GM23338 (cell line): ENCODE measurements around the gene DCLRE1C. TPM values are rescaled to one million over a fixed set of nuclear protein-coding genes. Genes with fewer than 3 reads are reported as not detected.

ENCODE experiments used
- ATAC-seq: fragments of 200-7000 bp; cut with Tn5 transposase; 3 replicates; pipeline ENCODE4 v1.9.1; 2020
- DNase-seq: peaks from one replicate; pipeline ENCODE4 v3.0.0-alpha.2; 2015; ENCODE audit warnings: low spot score
- H2AFZ ChIP-seq: fragments of 200-600 bp; sonication (generic); 2 replicates; pipeline ENCODE4 v1.8.0; 2016; ENCODE audit warnings: antibody characterized with exemption, mild to moderate bottlenecking, moderate library complexity
- H3F3A ChIP-seq: fragments of 200-600 bp; sonication (generic); replicated peaks from 2 replicates; pipeline ENCODE4 v1.8.0; 2017; ENCODE audit warnings: antibody characterized with exemption, mixed run types, low read depth
- H3K27ac ChIP-seq: fragments of 200-600 bp; sonication (generic); 2 replicates; pipeline ENCODE4 v1.6.1; 2016; ENCODE audit warnings: low read depth
- H3K27me3 ChIP-seq: fragments of 200-600 bp; sonication (generic); 2 replicates; pipeline ENCODE4 v1.8.0; 2016; ENCODE audit warnings: mild to moderate bottlenecking, mixed run types, moderate library complexity; ENCODE audit not compliant: insufficient read depth
- H3K36me3 ChIP-seq: fragments of 200-600 bp; sonication (generic); 2 replicates; pipeline ENCODE4 v1.8.0; 2016; ENCODE audit warnings: mild to moderate bottlenecking; ENCODE audit not compliant: insufficient read depth
- H3K4me1 ChIP-seq: fragments of 200-600 bp; sonication (generic); 2 replicates; pipeline ENCODE4 v1.8.0; 2016; ENCODE audit warnings: mild to moderate bottlenecking, moderate library complexity; ENCODE audit not compliant: insufficient read depth
- H3K4me2 ChIP-seq: fragments of 200-600 bp; sonication (generic); 2 replicates; pipeline ENCODE4 v1.7.1; 2017; ENCODE audit warnings: mixed run types
- H3K4me3 ChIP-seq: fragments of 200-600 bp; sonication (generic); 2 replicates; pipeline ENCODE4 v1.6.1; 2016; ENCODE audit warnings: mixed run types
- H3K79me2 ChIP-seq: fragments of 200-600 bp; sonication (generic); replicated peaks from 2 replicates; pipeline ENCODE4 v1.8.0; 2017; ENCODE audit warnings: mild to moderate bottlenecking; ENCODE audit not compliant: insufficient read depth
- H3K9me2 ChIP-seq: fragments of 200-600 bp; sonication (generic); 2 replicates; pipeline ENCODE4 v1.8.0; 2017; ENCODE audit not compliant: insufficient read depth
- H4K20me1 ChIP-seq: fragments of 200-600 bp; sonication (generic); replicated peaks from 2 replicates; pipeline ENCODE4 v1.8.0; 2017; ENCODE audit warnings: mild to moderate bottlenecking; ENCODE audit not compliant: insufficient read depth
- H3K27ac Mint-ChIP-seq: 2 replicates; pipeline ENCODE4 v1.8.0; 2020; ENCODE audit warnings: inconsistent platforms, mild to moderate bottlenecking, moderate library complexity, mixed read lengths
- H3K27me3 Mint-ChIP-seq: 3 replicates; pipeline ENCODE4 v1.8.0; 2022; ENCODE audit warnings: low read depth, mild to moderate bottlenecking, moderate library complexity, mixed read lengths, inconsistent platforms; ENCODE audit not compliant: insufficient read depth, poor library complexity
- H3K36me3 Mint-ChIP-seq: 3 replicates; pipeline ENCODE4 v1.8.0; 2021; ENCODE audit warnings: low read depth, mild to moderate bottlenecking, inconsistent platforms, moderate library complexity, mixed read lengths
- H3K4me1 Mint-ChIP-seq: 3 replicates; pipeline ENCODE4 v1.8.0; 2020; ENCODE audit warnings: mild to moderate bottlenecking, inconsistent platforms, mixed read lengths
- H3K4me3 Mint-ChIP-seq: 3 replicates; pipeline ENCODE4 v1.8.0; 2021; ENCODE audit warnings: moderate library complexity, mild to moderate bottlenecking, inconsistent platforms, mixed read lengths
- H3K9me3 Mint-ChIP-seq: 3 replicates; pipeline ENCODE4 v1.8.0; 2020; ENCODE audit warnings: moderate library complexity, mild to moderate bottlenecking, inconsistent platforms, mixed read lengths
- EZH2phosphoT487 ChIP-seq: fragments of 200-600 bp; sonication (generic); IDR thresholded peaks from one replicate; pipeline ENCODE4 v1.8.1; 2018; ENCODE audit warnings: antibody characterized with exemption; ENCODE audit not compliant: unreplicated experiment
- JUNB ChIP-seq: IDR thresholded peaks from one replicate; pipeline ENCODE4 v1.6.1; 2016; ENCODE audit warnings: antibody characterized with exemption; ENCODE audit not compliant: unreplicated experiment
- NANOG ChIP-seq: IDR thresholded peaks from 2 replicates; pipeline ENCODE4 v1.6.1; 2016; ENCODE audit warnings: antibody characterized with exemption, borderline replicate concordance
- POLR2AphosphoS5 ChIP-seq: IDR thresholded peaks from 2 replicates; pipeline ENCODE4 v1.6.1; 2016; ENCODE audit warnings: antibody characterized with exemption, low read depth
- polyA plus RNA-seq: library from polyadenylated mRNA; unstranded; fragments of >200 nt; fragmentation: Nextera tagmentation; extraction: Ambion mirVana; gene quantifications from 2 replicates; pipeline ENCODE4 v1.2.1, GENCODE V29; 2016
- total RNA-seq: library from RNA; depleted of rRNA; stranded (reverse); fragments of >200 nt; shearing (Covaris generic); gene quantifications from 2 replicates; pipeline ENCODE4 v1.2.3, GENCODE V29; 2014
- TF ChIP-seq, protein P1 (sequence below): IDR thresholded peaks from 2 replicates; pipeline ENCODE4 v1.6.1; 2016; ENCODE audit warnings: antibody characterized with exemption
- TF ChIP-seq, protein P2 (sequence below): fragments of 250-450 bp; sonication (Bioruptor Pico); IDR thresholded peaks from 2 replicates; pipeline ENCODE4 v1.5.0; 2020; ENCODE audit warnings: mild to moderate bottlenecking, moderate library complexity
- TF ChIP-seq, protein P3 (sequence below), 2 experiments: fragments of 200-600 bp in 1 of 2; sonication (generic) in 1 of 2; conservative IDR thresholded peaks; 2 replicates each; pipeline versions ENCODE4 v1.5.1 to v1.6.1; 2016 to 2017; ENCODE audit warnings: antibody characterized with exemption in 2 of 2, low read depth in 2 of 2, mild to moderate bottlenecking in 2 of 2, moderate library complexity in 1 of 2

The DCLRE1C gene
- total and polyA plus RNA-seq, 2 experiments from 2014 or later = 3.9 to 30.2 TPM

DNA sequence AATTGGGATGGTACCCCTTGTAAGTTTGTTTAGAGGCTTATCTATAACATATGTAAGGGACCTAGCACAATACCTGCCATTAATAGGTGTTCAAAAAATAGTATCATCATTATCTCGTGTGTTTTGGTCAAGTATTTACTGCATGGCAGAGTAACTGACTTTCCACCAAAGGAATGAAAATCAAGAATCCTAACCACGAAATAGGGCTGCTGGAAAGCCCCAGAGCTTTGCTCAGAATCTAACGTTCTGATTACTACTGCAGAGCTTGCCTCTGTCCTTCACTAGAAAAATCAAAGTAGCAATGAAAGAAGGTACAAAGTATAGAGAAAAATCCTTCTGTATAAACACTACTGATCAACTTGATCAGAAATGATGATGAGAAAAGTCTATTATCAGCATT, 34.9 kb downstream of the DCLRE1C start:
- Histone ChIP-seq H3K4me2 (no peak overlapping the region), H3F3A (no peaks in the 10 kb centered on the region), H3K4me1 (no peaks in the 10 kb centered on the region), H3K79me2 (no peaks in the 10 kb centered on the region), H3K4me3 (no peak overlapping the region), H3K36me3 (peaks cover 16% of the 10 kb centered on the region), H4K20me1 (no peaks in the 10 kb centered on the region), H2AFZ (no peak overlapping the region), H3K9me2 (no peaks in the 10 kb centered on the region), H3K27ac (no peak overlapping the region), H3K27me3 (no peaks in the 10 kb centered on the region)
- no peak for ATAC-seq
- no peak overlapping the region for H3K27ac Mint-ChIP-seq
- H3K9me3 Mint-ChIP-seq = peaks cover 35% of the 10 kb centered on the region; the same call in 2 of the 3 replicates
- H3K27me3 Mint-ChIP-seq = no peaks in the 10 kb centered on the region
- peaks cover 82% of the 10 kb centered on the region for H3K36me3 Mint-ChIP-seq
- no peak for DNase-seq
- TF ChIP-seq POLR2AphosphoS5 = no peak
- no peak for TF ChIP-seq EZH2phosphoT487
- no peak for TF ChIP-seq JUNB
- TF ChIP-seq, protein P1, sequence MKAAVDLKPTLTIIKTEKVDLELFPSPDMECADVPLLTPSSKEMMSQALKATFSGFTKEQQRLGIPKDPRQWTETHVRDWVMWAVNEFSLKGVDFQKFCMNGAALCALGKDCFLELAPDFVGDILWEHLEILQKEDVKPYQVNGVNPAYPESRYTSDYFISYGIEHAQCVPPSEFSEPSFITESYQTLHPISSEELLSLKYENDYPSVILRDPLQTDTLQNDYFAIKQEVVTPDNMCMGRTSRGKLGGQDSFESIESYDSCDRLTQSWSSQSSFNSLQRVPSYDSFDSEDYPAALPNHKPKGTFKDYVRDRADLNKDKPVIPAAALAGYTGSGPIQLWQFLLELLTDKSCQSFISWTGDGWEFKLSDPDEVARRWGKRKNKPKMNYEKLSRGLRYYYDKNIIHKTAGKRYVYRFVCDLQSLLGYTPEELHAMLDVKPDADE = no peak
- TF ChIP-seq, protein P2, sequence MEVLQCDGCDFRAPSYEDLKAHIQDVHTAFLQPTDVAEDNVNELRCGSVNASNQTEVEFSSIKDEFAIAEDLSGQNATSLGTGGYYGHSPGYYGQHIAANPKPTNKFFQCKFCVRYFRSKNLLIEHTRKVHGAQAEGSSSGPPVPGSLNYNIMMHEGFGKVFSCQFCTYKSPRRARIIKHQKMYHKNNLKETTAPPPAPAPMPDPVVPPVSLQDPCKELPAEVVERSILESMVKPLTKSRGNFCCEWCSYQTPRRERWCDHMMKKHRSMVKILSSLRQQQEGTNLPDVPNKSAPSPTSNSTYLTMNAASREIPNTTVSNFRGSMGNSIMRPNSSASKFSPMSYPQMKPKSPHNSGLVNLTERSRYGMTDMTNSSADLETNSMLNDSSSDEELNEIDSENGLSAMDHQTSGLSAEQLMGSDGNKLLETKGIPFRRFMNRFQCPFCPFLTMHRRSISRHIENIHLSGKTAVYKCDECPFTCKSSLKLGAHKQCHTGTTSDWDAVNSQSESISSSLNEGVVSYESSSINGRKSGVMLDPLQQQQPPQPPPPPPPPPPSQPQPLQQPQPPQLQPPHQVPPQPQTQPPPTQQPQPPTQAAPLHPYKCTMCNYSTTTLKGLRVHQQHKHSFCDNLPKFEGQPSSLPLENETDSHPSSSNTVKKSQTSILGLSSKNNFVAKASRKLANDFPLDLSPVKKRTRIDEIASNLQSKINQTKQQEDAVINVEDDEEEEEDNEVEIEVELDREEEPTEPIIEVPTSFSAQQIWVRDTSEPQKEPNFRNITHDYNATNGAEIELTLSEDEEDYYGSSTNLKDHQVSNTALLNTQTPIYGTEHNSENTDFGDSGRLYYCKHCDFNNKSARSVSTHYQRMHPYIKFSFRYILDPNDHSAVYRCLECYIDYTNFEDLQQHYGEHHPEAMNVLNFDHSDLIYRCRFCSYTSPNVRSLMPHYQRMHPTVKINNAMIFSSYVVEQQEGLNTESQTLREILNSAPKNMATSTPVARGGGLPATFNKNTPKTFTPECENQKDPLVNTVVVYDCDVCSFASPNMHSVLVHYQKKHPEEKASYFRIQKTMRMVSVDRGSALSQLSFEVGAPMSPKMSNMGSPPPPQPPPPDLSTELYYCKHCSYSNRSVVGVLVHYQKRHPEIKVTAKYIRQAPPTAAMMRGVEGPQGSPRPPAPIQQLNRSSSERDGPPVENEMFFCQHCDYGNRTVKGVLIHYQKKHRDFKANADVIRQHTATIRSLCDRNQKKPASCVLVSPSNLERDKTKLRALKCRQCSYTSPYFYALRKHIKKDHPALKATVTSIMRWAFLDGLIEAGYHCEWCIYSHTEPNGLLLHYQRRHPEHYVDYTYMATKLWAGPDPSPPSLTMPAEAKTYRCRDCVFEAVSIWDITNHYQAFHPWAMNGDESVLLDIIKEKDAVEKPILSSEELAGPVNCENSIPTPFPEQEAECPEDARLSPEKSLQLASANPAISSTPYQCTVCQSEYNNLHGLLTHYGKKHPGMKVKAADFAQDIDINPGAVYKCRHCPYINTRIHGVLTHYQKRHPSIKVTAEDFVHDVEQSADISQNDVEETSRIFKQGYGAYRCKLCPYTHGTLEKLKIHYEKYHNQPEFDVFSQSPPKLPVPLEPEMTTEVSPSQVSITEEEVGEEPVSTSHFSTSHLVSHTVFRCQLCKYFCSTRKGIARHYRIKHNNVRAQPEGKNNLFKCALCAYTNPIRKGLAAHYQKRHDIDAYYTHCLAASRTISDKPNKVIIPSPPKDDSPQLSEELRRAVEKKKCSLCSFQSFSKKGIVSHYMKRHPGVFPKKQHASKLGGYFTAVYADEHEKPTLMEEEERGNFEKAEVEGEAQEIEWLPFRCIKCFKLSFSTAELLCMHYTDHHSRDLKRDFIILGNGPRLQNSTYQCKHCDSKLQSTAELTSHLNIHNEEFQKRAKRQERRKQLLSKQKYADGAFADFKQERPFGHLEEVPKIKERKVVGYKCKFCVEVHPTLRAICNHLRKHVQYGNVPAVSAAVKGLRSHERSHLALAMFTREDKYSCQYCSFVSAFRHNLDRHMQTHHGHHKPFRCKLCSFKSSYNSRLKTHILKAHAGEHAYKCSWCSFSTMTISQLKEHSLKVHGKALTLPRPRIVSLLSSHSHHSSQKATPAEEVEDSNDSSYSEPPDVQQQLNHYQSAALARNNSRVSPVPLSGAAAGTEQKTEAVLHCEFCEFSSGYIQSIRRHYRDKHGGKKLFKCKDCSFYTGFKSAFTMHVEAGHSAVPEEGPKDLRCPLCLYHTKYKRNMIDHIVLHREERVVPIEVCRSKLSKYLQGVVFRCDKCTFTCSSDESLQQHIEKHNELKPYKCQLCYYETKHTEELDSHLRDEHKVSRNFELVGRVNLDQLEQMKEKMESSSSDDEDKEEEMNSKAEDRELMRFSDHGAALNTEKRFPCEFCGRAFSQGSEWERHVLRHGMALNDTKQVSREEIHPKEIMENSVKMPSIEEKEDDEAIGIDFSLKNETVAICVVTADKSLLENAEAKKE = no peak
- TF ChIP-seq NANOG = no peak
- TF ChIP-seq, protein P3, sequence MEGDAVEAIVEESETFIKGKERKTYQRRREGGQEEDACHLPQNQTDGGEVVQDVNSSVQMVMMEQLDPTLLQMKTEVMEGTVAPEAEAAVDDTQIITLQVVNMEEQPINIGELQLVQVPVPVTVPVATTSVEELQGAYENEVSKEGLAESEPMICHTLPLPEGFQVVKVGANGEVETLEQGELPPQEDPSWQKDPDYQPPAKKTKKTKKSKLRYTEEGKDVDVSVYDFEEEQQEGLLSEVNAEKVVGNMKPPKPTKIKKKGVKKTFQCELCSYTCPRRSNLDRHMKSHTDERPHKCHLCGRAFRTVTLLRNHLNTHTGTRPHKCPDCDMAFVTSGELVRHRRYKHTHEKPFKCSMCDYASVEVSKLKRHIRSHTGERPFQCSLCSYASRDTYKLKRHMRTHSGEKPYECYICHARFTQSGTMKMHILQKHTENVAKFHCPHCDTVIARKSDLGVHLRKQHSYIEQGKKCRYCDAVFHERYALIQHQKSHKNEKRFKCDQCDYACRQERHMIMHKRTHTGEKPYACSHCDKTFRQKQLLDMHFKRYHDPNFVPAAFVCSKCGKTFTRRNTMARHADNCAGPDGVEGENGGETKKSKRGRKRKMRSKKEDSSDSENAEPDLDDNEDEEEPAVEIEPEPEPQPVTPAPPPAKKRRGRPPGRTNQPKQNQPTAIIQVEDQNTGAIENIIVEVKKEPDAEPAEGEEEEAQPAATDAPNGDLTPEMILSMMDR (conservative IDR thresholded peaks at IDR 0.05; ENCODE audit: low read depth in 2 of 2) = no peak
- H3K4me3 Mint-ChIP-seq = no peak overlapping the region
- no peaks in the 10 kb centered on the region for H3K4me1 Mint-ChIP-seq
